ENCODE measurements around the gene RGS2.

DNA sequence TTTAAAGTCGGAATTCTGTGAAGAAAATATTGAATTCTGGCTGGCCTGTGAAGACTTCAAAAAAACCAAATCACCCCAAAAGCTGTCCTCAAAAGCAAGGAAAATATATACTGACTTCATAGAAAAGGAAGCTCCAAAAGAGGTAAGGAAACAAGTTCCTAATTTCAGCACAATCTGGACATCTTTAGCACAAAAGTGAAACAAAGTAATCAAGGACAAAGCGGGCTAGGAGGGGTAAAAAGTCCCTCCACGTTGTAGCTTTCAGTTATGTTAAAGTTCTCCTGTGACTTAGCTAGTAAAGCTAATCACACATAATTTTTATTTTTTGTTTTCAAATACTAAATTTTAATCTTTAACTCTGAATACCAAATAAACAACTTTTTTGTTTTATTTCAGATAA, 2.2 kb downstream of the RGS2 start:
- TF ChIP-seq, protein P1, sequence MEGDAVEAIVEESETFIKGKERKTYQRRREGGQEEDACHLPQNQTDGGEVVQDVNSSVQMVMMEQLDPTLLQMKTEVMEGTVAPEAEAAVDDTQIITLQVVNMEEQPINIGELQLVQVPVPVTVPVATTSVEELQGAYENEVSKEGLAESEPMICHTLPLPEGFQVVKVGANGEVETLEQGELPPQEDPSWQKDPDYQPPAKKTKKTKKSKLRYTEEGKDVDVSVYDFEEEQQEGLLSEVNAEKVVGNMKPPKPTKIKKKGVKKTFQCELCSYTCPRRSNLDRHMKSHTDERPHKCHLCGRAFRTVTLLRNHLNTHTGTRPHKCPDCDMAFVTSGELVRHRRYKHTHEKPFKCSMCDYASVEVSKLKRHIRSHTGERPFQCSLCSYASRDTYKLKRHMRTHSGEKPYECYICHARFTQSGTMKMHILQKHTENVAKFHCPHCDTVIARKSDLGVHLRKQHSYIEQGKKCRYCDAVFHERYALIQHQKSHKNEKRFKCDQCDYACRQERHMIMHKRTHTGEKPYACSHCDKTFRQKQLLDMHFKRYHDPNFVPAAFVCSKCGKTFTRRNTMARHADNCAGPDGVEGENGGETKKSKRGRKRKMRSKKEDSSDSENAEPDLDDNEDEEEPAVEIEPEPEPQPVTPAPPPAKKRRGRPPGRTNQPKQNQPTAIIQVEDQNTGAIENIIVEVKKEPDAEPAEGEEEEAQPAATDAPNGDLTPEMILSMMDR (conservative IDR thresholded peaks at IDR 0.05; ENCODE audit: low read depth, low read length): no peak
- TF ChIP-seq RFX5 (IDR thresholded peaks at IDR 0.05; ENCODE audit: low read depth, low read length) (no peak), RAD21 (IDR thresholded peaks at IDR 0.05; ENCODE audit: low read length) (no peak), POLR2A (IDR thresholded peaks at IDR 0.05; ENCODE audit: low read depth, low read length) (no peak), NFE2L2 (IDR thresholded peaks at IDR 0.05; ENCODE audit: low read depth, low read length) (no peak)
- TF ChIP-seq, protein P2, sequence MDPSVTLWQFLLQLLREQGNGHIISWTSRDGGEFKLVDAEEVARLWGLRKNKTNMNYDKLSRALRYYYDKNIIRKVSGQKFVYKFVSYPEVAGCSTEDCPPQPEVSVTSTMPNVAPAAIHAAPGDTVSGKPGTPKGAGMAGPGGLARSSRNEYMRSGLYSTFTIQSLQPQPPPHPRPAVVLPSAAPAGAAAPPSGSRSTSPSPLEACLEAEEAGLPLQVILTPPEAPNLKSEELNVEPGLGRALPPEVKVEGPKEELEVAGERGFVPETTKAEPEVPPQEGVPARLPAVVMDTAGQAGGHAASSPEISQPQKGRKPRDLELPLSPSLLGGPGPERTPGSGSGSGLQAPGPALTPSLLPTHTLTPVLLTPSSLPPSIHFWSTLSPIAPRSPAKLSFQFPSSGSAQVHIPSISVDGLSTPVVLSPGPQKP (IDR thresholded peaks at IDR 0.05; ENCODE audit: borderline replicate concordance, low read depth, low read length): no peak
- TF ChIP-seq, protein P3, sequence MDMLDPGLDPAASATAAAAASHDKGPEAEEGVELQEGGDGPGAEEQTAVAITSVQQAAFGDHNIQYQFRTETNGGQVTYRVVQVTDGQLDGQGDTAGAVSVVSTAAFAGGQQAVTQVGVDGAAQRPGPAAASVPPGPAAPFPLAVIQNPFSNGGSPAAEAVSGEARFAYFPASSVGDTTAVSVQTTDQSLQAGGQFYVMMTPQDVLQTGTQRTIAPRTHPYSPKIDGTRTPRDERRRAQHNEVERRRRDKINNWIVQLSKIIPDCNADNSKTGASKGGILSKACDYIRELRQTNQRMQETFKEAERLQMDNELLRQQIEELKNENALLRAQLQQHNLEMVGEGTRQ (IDR thresholded peaks at IDR 0.05; ENCODE audit: low read depth, low read length): no peak
